Body of pancreas (tissue), 4 donors: ENCODE results near the gene ST6GALNAC4. TPM values are rescaled to one million over a fixed set of nuclear protein-coding genes. Genes with fewer than 3 reads are reported as not detected.

Source experiments
- ATAC-seq: fragments of 150-250 bp; one replicate; pipeline ENCODE4 v1.9.1; 2016
- DNase-seq, 4 donors: peaks; one replicate each; pipeline ENCODE4 v3.0.0-alpha.2; 2019
- H3K27ac ChIP-seq, 4 donors: fragments of 200-600 bp; sonication (generic); 1 replicate in 3 of 4; 2 replicates in 1 of 4; pipeline versions ENCODE4 v1.5.1 to v1.6.1; 2016 to 2019; ENCODE audit warnings: mild to moderate bottlenecking in 1 of 4, mixed read lengths in 1 of 4, moderate library complexity in 1 of 4
- H3K27me3 ChIP-seq, 2 donors: fragments of 200-600 bp; sonication (generic); one replicate each; pipeline ENCODE4 v1.6.0; 2016; ENCODE audit warnings: mild to moderate bottlenecking in 1 of 2
- H3K36me3 ChIP-seq, 2 donors: fragments of 200-600 bp; sonication (generic); replicated peaks in 1 of 2; 2 replicates each; pipeline ENCODE4 v1.5.1; 2016; ENCODE audit warnings: low read depth in 2 of 2; ENCODE audit not compliant: insufficient read depth in 1 of 2
- H3K4me1 ChIP-seq: fragments of 200-600 bp; sonication (generic); one replicate; pipeline ENCODE4 v1.6.0; 2016
- H3K4me3 ChIP-seq, 2 donors: fragments of 200-600 bp; sonication (generic); 1 replicate in 1 of 2; 2 replicates in 1 of 2; pipeline ENCODE4 v1.5.1; 2016 to 2019
- H3K9me3 ChIP-seq, 3 donors: fragments of 200-600 bp; sonication (generic); 1 replicate in 2 of 3; 2 replicates in 1 of 3; pipeline ENCODE4 v1.5.1; 2016
- POLR2A ChIP-seq, 3 donors: fragments of 450-650 bp; IDR thresholded peaks; one replicate each; pipeline ENCODE4 v1.6.1; 2016; ENCODE audit warnings: antibody characterized with exemption in 3 of 3, mild to moderate bottlenecking in 2 of 3
- WGBS, 2 donors: methylation state at CpG; one replicate each; pipeline ENCODE4 v1.1.5; 2017; 5-methylcytosine and 5-hydroxymethylcytosine counted together
- intact Hi-C: fragments of 100-400 bp; cut with DNase I; formaldehyde crosslinking; loops from one replicate; pipeline ENCODE4 v1.15.1; 2023
- total RNA-seq, 2 donors: library from RNA; depleted of rRNA; stranded (reverse); fragments of >200 nt; gene quantifications; one replicate each; pipeline ENCODE4 v1.1.0, GENCODE V29; 2016
- TF ChIP-seq, protein P1 (sequence below), 7 experiments: fragments of 450-650 bp in 4 of 7; fragments of 200-600 bp in 3 of 7; sonication (generic) in 3 of 7; IDR thresholded peaks; one replicate each; pipeline ENCODE4 v1.5.1; 2016 to 2019; ENCODE audit warnings: antibody characterized with exemption in 7 of 7

Gene ST6GALNAC4
- total RNA-seq, 2 donors from 2014 or later: 36.6 to 63.8 TPM

DNA sequence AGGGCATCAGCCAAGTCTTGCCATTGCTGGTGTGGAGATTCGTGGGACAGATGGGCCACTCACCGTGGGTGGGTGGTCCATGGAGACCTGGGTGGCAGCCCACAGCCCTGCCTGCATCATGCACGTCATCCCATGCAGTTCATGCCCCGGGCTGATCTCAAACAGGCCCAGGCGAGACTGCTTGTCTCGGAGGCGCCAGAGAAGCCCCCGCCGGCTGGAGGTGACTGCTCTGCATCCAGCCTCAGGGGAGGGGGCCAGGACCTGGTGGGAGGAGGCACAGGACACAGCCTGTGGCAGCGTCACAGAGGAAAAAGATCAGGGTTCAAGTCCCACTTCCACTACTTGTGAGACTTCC lies 12.8 kb upstream of the ST6GALNAC4 start:
- Histone ChIP-seq H3K36me3 (no peaks in the 10 kb centered on the region), H3K9me3 (no peaks in the 10 kb centered on the region), H3K4me1 (peaks cover 35% of the 10 kb centered on the region), H3K27me3 (no peaks in the 10 kb centered on the region), H3K4me3 (no peak overlapping the region), H3K27ac (no peak overlapping the region)
- intact Hi-C loops: no loop called here
- no peak for DNase-seq
- ATAC-seq: no peak
- TF ChIP-seq POLR2A (IDR thresholded peaks at IDR 0.05): no peak
- TF ChIP-seq, protein P1, sequence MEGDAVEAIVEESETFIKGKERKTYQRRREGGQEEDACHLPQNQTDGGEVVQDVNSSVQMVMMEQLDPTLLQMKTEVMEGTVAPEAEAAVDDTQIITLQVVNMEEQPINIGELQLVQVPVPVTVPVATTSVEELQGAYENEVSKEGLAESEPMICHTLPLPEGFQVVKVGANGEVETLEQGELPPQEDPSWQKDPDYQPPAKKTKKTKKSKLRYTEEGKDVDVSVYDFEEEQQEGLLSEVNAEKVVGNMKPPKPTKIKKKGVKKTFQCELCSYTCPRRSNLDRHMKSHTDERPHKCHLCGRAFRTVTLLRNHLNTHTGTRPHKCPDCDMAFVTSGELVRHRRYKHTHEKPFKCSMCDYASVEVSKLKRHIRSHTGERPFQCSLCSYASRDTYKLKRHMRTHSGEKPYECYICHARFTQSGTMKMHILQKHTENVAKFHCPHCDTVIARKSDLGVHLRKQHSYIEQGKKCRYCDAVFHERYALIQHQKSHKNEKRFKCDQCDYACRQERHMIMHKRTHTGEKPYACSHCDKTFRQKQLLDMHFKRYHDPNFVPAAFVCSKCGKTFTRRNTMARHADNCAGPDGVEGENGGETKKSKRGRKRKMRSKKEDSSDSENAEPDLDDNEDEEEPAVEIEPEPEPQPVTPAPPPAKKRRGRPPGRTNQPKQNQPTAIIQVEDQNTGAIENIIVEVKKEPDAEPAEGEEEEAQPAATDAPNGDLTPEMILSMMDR (IDR thresholded peaks at IDR 0.05): no peak
- 57 to 84% methylated on average over 9 of the region's 10 CpGs for WGBS, 2 donors

DNA sequence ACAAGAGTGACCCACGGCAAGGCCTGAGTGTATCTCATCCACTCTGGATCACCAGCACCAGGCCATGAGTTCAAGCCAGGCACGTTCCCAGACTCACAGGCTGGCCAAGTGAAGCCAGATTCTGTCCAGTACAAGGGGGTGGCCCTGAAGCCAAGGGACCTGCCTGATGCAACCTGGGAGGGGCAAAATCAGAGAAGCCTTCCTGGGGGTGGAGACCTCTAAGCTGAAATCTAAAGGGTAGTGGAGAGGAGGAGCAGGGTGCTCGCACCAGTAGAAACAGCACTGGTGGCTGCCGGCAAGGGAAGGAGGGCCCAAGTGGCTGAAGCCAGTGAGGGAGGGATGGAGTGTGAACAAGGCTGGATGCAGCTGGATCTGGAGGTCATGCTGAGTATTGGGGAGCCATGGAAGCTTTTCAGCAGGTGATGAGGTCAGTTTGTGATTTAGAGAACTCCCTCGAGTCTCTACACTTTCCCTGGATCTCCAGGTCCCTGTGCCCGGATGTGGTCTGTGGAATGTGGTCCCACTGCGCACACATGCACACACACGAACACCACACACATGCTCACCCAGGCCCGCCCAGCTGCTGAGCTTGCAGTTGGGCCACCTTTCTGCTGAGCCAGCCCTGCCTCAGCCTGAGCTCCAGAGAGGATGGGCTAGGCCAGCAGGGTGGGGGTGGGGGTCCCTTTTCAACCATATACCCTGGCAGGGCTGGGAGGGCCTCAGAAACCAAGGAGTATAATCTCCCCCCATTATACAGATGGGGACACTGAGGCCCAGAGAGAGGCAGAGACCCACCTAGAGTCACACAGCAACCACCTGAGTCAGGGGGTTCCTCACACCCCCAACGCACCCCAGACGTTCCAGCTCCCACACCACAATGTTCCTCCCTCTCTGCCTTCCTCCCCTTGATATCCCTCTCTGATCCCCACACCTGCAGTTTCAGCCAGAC lies 12.1 kb upstream of the ST6GALNAC4 start:
- Histone ChIP-seq H3K36me3 (no peaks in the 10 kb centered on the region), H3K27ac (no peak overlapping the region), H3K4me1 (peaks cover 35% of the 10 kb centered on the region), H3K27me3 (no peaks in the 10 kb centered on the region), H3K4me3 (no peak overlapping the region), H3K9me3 (no peaks in the 10 kb centered on the region)
- WGBS, 2 donors: 66 to 69% methylated on average over 7 to 11 of the region's 11 CpGs
- TF ChIP-seq, protein P1 (IDR thresholded peaks at IDR 0.05): no peak
- no peak for TF ChIP-seq POLR2A (IDR thresholded peaks at IDR 0.05)
- intact Hi-C loops: no loop called here
- no peak for ATAC-seq
- no peak for DNase-seq

DNA sequence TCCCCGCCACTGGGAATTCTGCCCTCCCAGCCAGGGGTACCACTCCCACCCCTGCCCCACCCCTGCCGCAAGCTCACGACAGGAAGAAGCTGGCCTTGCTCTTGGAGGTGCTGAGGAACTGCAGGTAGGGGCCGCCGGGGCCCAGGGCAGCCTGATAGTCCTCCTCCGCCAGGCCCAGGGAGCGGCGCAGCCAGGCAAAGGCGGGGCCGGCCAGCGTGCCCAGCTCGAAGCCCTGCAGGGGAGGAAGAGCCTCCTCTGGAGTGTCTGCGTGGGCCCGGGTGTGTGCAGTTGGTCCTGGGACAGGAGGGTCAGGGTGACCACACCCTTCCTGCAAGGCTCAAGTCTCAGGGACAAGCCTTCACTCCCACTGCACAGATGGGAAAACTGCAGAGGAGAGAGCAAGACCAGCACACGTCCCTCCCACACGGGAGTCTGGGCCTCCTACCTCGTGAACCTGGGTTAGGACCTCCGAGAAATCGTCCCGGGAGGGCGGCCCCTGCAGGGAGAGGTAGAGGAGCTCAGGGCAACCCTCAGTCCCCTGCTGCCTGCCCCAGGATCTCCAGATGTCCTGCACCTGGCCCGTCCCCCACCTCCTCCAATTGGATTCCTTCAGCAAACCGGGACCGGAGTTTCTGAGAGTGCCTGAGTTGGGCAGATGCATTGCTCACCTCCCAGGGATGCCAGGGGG lies 11.3 kb upstream of the ST6GALNAC4 start:
- Histone ChIP-seq H3K27me3 (no peaks in the 10 kb centered on the region), H3K27ac (no peak overlapping the region), H3K36me3 (no peaks in the 10 kb centered on the region), H3K4me3 (no peak overlapping the region), H3K9me3 (no peaks in the 10 kb centered on the region), H3K4me1 (peaks cover 35% of the 10 kb centered on the region)
- intact Hi-C loops: no loop called here
- ATAC-seq: peak; percentile 29
- peak in 1 of 4 donors; percentile 42 for DNase-seq
- TF ChIP-seq, protein P1 (IDR thresholded peaks at IDR 0.05): no peak
- no peak for TF ChIP-seq POLR2A (IDR thresholded peaks at IDR 0.05)
- WGBS, 2 donors: 20 to 38% methylated on average over 3 to 22 of the region's 24 CpGs

DNA sequence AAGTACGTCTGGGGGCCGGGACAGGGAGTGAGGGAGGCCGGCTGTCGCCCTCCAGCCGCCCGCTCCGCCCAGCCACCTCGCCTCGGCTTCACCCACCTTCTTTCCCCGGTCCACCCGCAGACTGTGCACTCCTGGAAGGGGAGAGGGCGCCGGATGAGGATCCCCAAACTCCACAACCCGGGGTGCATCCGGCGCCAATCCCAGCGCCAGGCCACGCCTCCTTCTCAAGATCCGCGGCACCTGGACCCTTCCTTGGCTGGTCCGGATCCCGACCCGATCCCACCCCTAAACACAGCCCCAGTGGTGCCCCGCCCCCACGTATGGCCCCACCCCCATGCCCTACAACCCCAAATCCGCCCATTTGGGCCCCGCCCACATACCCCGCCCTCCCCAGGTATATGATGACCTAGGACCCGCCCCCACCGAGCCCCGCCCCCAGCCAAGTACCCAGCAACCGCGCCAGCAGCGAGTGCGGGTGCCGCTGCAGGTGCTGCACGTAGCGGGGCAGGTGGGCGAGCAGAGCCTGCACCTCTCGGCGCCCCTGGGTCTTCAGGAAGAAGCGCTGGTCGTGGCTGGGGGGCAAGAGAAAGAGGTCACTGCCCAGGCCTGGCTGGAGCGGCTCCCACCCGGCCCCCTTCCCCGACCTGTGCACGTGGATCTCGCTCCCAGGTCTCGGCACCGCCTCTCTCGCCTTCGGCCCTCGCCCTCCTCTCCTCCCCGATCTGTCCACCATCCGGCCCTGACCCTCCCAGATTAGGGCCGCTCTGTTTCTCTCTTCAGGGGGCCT lies 10.6 kb upstream of the ST6GALNAC4 start:
- Histone ChIP-seq H3K36me3 (no peaks in the 10 kb centered on the region), H3K4me1 (peaks cover 35% of the 10 kb centered on the region), H3K4me3 (no peak overlapping the region), H3K9me3 (no peaks in the 10 kb centered on the region), H3K27ac (no peak overlapping the region), H3K27me3 (no peaks in the 10 kb centered on the region)
- peak; percentile 45 for ATAC-seq
- no peak for TF ChIP-seq POLR2A (IDR thresholded peaks at IDR 0.05)
- TF ChIP-seq, protein P1 (IDR thresholded peaks at IDR 0.05): no peak
- peak; percentile 68 to 89 (median 78) for DNase-seq
- WGBS, 2 donors: 4% methylated on average over 18 to 39 of the region's 56 CpGs
- intact Hi-C loops: no loop called here
